Smooth muscle cell (in vitro differentiated cells): ENCODE data around the gene DDHD1. TPM values are rescaled to one million over a fixed set of nuclear protein-coding genes. Genes with fewer than 3 reads are reported as not detected.

Experiments used
- DNase-seq: peaks from one replicate; lab custom pipeline; 2025; ENCODE audit not compliant: unreplicated experiment; lab: John Stamatoyannopoulos, UW
- H2AFZ ChIP-seq: fragments of 200-600 bp; sonication (generic); 2 replicates; pipeline ENCODE4 v1.6.0; 2016; ENCODE audit warnings: antibody characterized with exemption, low read depth, mild to moderate bottlenecking
- H3F3A ChIP-seq: fragments of 200-600 bp; sonication (generic); 2 replicates; pipeline ENCODE4 v1.6.0; 2017; ENCODE audit warnings: antibody characterized with exemption, low read depth
- H3K27ac ChIP-seq: fragments of 200-600 bp; sonication (generic); 2 replicates; pipeline ENCODE4 v1.5.1; 2016; ENCODE audit warnings: low read depth, mild to moderate bottlenecking
- H3K27me3 ChIP-seq: fragments of 200-600 bp; sonication (generic); 2 replicates; pipeline ENCODE4 v1.6.1; 2016; ENCODE audit warnings: low read depth, mild to moderate bottlenecking
- H3K36me3 ChIP-seq: fragments of 200-600 bp; sonication (generic); 2 replicates; pipeline ENCODE4 v1.5.1; 2016; ENCODE audit warnings: low read depth
- H3K4me1 ChIP-seq: fragments of 200-600 bp; sonication (generic); 2 replicates; pipeline ENCODE4 v1.5.1; 2016; ENCODE audit warnings: low read depth
- H3K4me2 ChIP-seq: fragments of 200-600 bp; sonication (generic); 2 replicates; pipeline ENCODE4 v1.6.0; 2016; ENCODE audit warnings: mild to moderate bottlenecking
- H3K4me3 ChIP-seq: fragments of 200-600 bp; sonication (generic); 2 replicates; pipeline ENCODE4 v1.5.1; 2016; ENCODE audit warnings: mild to moderate bottlenecking
- H3K79me2 ChIP-seq: fragments of 200-600 bp; sonication (generic); 2 replicates; pipeline ENCODE4 v1.6.0; 2016; ENCODE audit warnings: low read depth, mild to moderate bottlenecking
- H3K9ac ChIP-seq: fragments of 200-600 bp; sonication (generic); 2 replicates; pipeline ENCODE4 v1.6.0; 2016; ENCODE audit warnings: low read depth
- H3K9me3 ChIP-seq: fragments of 200-600 bp; sonication (generic); replicated peaks from 2 replicates; pipeline ENCODE4 v1.5.1; 2016; ENCODE audit warnings: low read depth
- H4K20me1 ChIP-seq: fragments of 200-600 bp; sonication (generic); 2 replicates; pipeline ENCODE4 v1.6.0; 2016; ENCODE audit warnings: low read depth
- CTCF ChIP-seq: fragments of 200-600 bp; sonication (generic); IDR thresholded peaks from 2 replicates; pipeline ENCODE4 v1.5.1; 2017; ENCODE audit warnings: borderline replicate concordance, mild to moderate bottlenecking, antibody characterized with exemption; ENCODE audit not compliant: insufficient read depth, poor library complexity, severe bottlenecking
- WGBS: methylation state at CpG from one replicate; pipeline ENCODE4 v1.1.7; 2016; ENCODE audit warnings: low lambda C conversion rate; 5-methylcytosine and 5-hydroxymethylcytosine counted together
- polyA plus RNA-seq: library from polyadenylated mRNA; unstranded; fragments of >200 nt; fragmentation: Nextera tagmentation; extraction: Ambion mirVana; gene quantifications from 2 replicates; pipeline ENCODE4 v1.2.1, GENCODE V29; 2016
- total RNA-seq: library from RNA; depleted of rRNA; stranded (reverse); fragments of >200 nt; gene quantifications from 2 replicates; pipeline ENCODE4 v1.2.3, GENCODE V29; 2014

DDHD1 gene
- total and polyA plus RNA-seq, 2 experiments from 2014 or later: 4.0 to 7.8 TPM

DNA sequence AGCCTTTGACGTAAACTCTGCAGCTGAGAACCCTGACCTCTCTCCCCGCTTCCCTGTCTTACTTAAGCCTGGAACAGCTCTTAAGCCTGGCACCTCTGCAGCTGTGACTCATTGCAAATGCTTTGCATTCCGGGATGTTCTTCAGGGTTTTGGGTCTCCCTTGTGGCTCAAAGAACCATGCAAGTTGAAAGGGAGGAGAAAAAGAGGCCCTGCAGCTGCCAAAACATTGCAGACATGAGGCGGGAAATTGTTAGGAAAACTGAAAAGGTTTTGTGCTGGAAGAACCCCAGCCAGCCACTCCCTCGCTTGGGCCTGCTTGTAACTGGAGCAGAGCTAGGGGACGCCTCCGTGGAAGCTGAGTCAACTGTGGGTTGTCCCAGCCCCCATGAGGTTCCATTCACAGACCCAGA, 142.1 kb downstream of the DDHD1 start:
- H2AFZ ChIP-seq: no peak overlapping the region
- H3K4me2 ChIP-seq: peak overlapping the region; percentile 45
- 3% methylated on average over 7 of the region's 7 CpGs for WGBS

GRCh38 chr14:53010193-53011040, 142.7 kb downstream of the DDHD1 start:
- no peaks in the 10 kb centered on the region for H3K27me3 ChIP-seq
- no peaks in the 10 kb centered on the region for H3K79me2 ChIP-seq
- H3K9me3 ChIP-seq: no peaks in the 10 kb centered on the region
- peaks cover 6% of the 10 kb centered on the region for H3F3A ChIP-seq
- no peak overlapping the region for H2AFZ ChIP-seq
- no peak overlapping the region for H3K9ac ChIP-seq
- no peaks in the 10 kb centered on the region for H4K20me1 ChIP-seq
- WGBS: 65% methylated on average over 3 of the region's 3 CpGs
- no peaks in the 10 kb centered on the region for H3K36me3 ChIP-seq
- H3K4me1 ChIP-seq: peaks cover 17% of the 10 kb centered on the region
- H3K27ac ChIP-seq: peak overlapping the region; percentile 29
- no peak overlapping the region for H3K4me3 ChIP-seq
- TF ChIP-seq CTCF: no peak
- no peak for DNase-seq
- peak overlapping the region; percentile 45 for H3K4me2 ChIP-seq

More for the DNA sequence above, 142.1 kb downstream of the DDHD1 start:
- Histone ChIP-seq H3K27ac (peak overlapping the region; percentile 29), H3K79me2 (no peaks in the 10 kb centered on the region), H3K9me3 (no peaks in the 10 kb centered on the region), H3K36me3 (no peaks in the 10 kb centered on the region), H3K4me1 (peaks cover 17% of the 10 kb centered on the region), H3F3A (peaks cover 6% of the 10 kb centered on the region), H4K20me1 (no peaks in the 10 kb centered on the region), H3K4me3 (no peak overlapping the region), H3K27me3 (no peaks in the 10 kb centered on the region), H3K9ac (no peak overlapping the region)
- no peak for TF ChIP-seq CTCF
- DNase-seq: no peak

- Histone ChIP-seq H3K9ac (no peak overlapping the region), H3F3A (peaks cover 6% of the 10 kb centered on the region), H4K20me1 (no peaks in the 10 kb centered on the region), H3K4me1 (peaks cover 17% of the 10 kb centered on the region), H3K27me3 (no peaks in the 10 kb centered on the region), H3K36me3 (no peaks in the 10 kb centered on the region), H2AFZ (no peak overlapping the region), H3K4me2 (no peak overlapping the region), H3K79me2 (no peaks in the 10 kb centered on the region), H3K27ac (no peak overlapping the region), H3K4me3 (no peak overlapping the region), H3K9me3 (no peaks in the 10 kb centered on the region)
- TF ChIP-seq CTCF: no peak
- 69% methylated on average over 4 of the region's 4 CpGs for WGBS
- no peak for DNase-seq
Observed at GRCh38 chr14:53006931-53007562, 146.1 kb downstream of the DDHD1 start.
